Measurements from ENCODE around the gene ZNF691.
"Not testable (repeated sequence)": the region's sequence is repeated elsewhere in the genome, so short reads cannot be mapped to it uniquely, and the experiment has no call there.

Gene ZNF691

GRCh38 chr1:42859366-42859765 lies 13.0 kb downstream of the ZNF691 start:
- not testable (repeated sequence) for DNase-seq (ENCODE audit: low read depth)

- no peak for DNase-seq (ENCODE audit: low read depth)
These were observed 14.1 kb downstream of the ZNF691 start for GRCh38 chr1:42860339-42861013.

GRCh38 chr1:42861014-42861399 lies 14.6 kb downstream of the ZNF691 start:
- no peak for DNase-seq (ENCODE audit: low read depth)

DNA sequence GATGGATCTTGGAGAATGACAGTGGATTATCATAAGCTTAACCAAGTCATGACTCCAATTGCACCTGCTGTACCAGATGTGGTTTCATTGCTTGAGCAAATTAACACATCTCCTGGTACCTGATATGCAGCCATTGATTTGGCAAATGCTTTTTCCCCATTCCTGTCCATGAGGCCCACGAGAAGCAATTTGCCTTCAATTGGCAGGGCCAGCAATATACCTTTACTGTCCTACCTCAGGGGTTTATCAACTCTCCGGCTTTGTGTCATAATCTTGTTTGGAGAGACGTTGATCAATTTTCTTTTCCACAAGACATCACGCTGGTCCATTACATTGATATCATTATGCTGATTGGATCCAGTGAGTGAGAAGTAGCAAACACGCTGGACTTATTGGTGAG lies 20.1 kb downstream of the ZNF691 start:
- DNase-seq (ENCODE audit: low read depth), result no peak

DNA sequence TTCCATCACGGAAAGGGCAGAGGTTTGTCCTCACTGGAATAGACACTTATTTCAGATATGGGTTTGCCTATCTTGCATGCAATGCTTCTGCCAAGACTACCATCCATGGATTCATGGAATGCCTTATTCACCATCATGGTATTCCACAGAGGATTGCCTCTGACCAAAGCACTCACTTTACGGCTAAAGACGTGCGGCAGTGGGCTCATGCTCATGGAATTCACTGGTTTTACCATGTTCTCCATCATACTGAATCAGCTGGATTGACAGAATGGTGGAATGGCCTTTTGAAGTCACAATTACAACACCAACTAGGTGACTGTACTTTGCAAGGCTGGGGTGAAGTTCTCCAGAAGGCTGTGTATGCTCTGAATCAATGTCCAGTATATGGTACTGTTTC lies 22.1 kb downstream of the ZNF691 start:
- DNase-seq (ENCODE audit: low read depth), result not testable (repeated sequence)

DNA sequence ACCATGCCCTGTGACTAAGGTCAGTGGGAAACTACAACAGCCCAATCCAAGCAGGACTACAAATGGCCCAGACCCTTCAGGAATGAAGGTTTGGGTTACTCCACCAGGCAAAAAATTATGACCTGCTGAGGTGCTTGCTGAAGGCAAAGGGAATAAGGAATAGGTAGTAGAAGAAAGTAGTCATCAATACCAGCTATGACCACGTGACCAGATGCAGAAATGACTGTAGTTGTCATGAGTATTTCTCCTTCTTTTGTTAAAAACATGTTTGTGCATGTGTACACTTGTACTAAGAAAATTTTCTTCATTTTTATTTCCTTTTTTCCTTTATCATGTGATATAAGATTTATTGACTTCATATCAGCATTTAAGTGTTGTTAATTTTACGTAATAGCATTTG lies 22.8 kb downstream of the ZNF691 start:
- not testable (repeated sequence) for DNase-seq (ENCODE audit: low read depth)

DNA sequence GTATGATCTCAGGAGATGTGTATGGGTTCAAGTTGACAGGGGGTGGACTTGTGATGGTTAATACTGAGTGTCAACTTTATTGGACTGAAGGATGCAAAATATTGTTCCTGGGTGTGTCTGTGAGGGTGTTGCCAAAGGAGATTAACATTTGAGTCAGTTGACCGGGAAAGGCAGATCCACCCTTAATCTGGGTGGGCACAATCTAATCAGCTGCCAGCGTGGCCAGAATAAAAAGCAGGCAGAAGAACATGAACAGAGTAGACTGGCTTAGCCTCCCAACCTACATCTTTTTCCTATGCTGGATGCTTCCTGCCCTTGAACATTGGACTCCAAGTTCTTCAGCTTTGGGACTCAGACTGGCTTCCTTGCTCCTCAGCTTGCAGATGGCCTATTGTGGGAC lies 23.3 kb downstream of the ZNF691 start:
- DNase-seq (ENCODE audit: low read depth), result not testable (repeated sequence)

DNA sequence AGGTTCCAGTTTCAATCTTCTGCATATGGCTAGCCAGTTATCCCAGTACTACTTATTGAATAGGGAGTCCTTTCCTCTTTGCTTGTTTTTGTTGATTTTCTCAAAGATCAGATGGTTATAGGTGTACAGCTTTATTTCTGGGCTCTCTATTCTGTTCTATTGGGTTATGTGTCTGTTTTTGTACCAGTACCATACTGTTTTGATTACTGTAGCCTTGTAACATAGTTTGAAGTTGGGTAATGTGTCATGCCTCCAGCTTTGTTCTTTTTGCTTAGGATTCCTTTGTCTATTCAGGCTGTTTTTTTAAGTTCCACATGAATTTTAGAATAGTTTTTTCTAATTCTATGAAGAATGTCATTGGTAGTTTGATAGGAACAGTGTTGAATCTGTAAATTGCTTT lies 26.7 kb downstream of the ZNF691 start:
- DNase-seq (ENCODE audit: low read depth), result not testable (repeated sequence)

DNA sequence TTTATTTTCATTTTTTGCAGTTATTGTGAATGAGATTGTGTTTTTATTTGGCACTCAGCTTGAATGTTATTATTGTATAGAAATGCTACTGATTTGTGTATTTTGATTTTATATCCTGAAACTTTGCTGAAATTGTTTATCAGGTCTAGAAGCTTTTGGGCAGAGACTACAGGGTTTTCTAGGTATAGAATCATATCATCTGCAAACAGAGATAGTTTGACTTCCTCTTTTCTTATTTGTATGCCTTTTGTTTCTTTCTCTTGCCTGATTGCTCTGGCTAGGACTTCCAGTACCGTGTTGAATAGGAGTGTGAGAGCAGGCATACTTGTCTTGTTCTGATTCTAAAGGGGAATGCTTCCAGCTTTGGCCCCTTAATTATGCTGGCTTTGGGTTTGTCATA lies 27.3 kb downstream of the ZNF691 start:
- DNase-seq (ENCODE audit: low read depth), result no peak

GRCh38 chr1:42876009-42876408 lies 29.6 kb downstream of the ZNF691 start:
- DNase-seq (ENCODE audit: low read depth), result no peak

GRCh38 chr1:42877380-42877779 lies 31.0 kb downstream of the ZNF691 start:
- DNase-seq (ENCODE audit: low read depth), result no peak

GRCh38 chr1:42880384-42880783 lies 34.0 kb downstream of the ZNF691 start:
- DNase-seq (ENCODE audit: low read depth), result no peak

GRCh38 chr1:42886046-42886739 lies 39.8 kb downstream of the ZNF691 start:
- no peak for DNase-seq (ENCODE audit: low read depth)

DNA sequence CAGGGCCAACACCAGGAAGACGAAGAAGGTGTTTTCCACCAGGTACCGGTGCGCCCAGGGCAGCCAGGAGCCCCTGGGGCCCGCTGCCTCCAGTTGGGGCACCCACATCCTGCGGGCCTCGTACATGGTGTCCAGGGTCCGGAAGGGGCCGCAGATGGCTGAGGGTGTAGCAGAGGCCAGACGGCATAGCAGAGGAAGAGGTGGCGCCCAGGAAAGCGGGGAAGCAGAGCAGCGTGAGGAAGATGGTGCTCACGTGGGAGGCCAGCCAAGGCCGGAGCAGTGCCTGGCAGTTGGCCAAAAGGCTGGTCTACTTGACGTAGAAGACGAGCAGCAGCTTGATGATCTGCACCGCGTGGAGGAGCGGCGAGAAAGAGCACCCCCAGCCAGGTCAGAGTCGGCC lies 40.4 kb downstream of the ZNF691 start:
- no peak for DNase-seq (ENCODE audit: low read depth)

GRCh38 chr1:42887366-42887765 lies 41.0 kb downstream of the ZNF691 start:
- DNase-seq (ENCODE audit: low read depth), result no peak

- no peak for DNase-seq (ENCODE audit: low read depth)
These were observed 41.7 kb downstream of the ZNF691 start for GRCh38 chr1:42888013-42888633.

DNA sequence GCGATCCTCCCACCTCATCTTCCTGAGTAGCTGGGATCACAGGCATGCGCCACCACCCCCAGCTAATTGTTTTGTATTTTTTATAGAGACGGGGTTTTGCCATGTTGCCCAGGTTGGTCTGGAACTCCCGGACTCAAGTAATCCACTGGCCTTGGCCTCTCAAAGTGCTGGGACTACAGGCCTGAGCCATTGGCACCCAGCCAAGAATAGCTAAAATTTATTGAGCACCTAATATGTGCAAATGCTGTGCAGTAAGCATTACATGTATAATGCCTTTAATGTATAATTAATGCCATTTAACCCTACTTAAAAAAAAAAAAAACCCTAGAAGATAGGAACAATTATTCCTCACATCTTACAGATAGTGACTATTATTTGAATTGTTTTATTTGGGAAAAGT lies 42.9 kb downstream of the ZNF691 start:
- no peak for DNase-seq (ENCODE audit: low read depth)

- DNase-seq (ENCODE audit: low read depth), result no peak
These were observed 45.2 kb downstream of the ZNF691 start for GRCh38 chr1:42891465-42892138.

GRCh38 chr1:42899960-42900359 lies 53.5 kb downstream of the ZNF691 start:
- not testable (repeated sequence) for DNase-seq (ENCODE audit: low read depth)
